ENCODE data around the gene GGA1.
"Not testable (repeated sequence)": the region's sequence is repeated elsewhere in the genome, so short reads cannot be mapped to it uniquely, and the experiment has no call there.

GGA1 gene

DNA sequence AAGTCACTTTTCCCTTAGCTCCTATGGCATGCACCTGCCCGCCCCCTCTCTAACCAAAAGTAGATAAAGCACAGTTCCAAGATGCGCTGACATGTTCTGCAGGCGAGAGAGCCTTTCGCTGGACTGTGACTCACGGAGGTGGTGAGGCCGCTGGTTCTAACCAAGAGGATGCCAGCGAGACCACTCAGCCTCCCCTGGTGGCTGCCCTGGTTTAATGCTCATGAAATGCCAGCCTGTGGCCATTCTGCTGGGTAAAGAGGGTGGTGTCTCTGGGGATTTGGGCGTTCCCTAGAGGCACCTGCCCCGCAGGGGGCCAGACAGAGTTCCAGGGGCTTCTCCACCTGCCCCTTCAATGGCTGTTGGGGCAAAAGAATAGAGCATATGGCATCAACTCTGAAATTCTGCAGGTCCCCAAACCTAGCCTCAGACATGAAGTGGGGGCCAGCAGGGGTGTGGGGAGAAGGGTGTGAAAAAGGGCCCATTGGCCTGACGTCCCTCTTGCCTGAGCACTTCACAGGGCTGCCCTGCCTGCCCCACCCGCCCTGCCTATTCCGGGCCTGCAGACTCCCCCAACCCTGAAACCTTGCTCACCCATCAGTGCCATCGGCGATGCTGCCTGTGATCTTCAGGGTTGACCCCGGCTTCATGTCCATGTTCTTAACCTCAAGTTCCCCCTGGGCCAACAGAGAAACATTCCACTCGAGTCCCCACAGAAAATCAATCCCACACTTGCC lies 37.2 kb upstream of the GGA1 start:
- DNase-seq, result no peak

DNA sequence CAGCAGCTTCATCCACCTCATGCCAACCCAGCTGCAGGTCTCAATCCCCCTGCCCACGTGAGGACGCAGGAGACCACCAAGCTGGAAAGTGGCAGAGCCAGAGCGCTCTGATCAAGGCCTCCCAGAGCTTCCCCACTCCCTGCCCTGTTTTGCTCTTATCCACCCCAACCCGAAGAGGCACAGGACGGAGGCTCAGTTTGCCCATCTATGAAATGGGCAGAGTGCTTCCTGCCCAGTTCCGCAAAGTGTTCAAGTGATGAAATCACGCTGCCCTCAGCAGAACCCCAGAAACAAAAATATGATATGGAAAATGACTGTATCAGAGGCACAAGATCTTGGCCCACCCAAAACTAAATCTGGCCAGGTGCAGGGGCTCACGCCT lies 36.7 kb upstream of the GGA1 start:
- DNase-seq, result no peak

DNA sequence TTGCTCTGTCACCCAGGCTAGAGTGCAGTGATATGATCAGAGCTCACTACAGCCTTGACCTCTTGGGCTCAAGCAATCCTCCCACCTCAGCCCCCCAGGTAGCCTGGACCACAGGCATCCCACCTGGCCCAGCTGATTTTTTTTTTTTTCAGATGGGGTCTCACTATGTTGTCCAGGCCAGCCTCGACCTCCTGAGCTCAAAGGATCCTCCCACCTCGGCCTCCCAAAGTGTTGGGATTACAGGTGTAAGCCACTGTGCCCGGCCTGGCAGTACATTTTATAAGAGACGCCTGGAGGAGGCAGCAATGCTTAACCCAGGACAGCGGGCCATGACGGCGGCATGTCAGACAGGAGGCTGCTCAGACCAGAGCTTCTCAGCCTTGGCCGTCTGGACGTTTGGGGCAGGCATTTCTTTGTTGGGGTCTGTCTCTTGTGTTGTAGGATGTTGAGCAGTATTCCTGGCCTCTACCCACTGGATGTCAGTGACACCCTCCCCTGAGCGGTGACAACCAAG lies 33.1 kb upstream of the GGA1 start:
- DNase-seq, result no peak

DNA sequence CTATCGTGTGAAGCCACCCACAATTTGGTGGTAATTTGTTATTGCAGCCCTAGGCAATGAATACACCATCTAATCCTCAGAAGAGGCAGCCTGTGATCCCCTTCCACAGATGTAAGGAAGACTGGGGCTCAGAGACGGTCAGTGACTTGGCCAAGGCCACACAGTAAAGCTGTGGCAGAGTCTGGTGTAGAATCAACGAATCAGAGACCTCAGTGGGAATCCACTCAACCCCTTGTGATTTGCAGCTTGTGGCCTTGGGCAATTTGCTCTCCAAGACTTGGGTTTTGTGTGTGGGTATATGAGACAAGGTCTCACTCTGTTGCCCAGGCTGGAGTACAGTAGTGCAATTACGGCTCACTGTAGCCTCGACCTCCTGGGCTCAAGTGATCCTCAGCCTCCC lies 30.6 kb upstream of the GGA1 start:
- DNase-seq, result no peak

DNA sequence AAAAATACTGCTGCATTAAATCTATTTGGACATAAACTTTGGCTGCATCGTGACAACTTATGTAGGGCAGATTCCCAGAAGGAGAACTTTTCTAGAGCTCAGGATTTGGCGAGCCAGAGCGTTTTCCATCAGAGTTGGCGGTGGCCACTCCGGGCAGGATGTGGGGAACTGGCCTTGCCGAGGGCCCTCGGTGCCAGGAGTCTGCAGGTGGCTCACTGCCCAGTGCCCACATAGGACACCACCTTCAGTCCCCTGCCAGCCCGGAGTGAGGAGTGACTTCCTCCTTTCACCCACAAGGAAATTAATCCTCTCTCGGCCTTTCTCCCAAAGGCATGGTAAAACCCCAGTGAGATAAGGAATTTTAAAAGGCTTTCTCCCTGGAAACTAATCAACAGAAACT lies 27.1 kb upstream of the GGA1 start:
- no peak for DNase-seq

DNA sequence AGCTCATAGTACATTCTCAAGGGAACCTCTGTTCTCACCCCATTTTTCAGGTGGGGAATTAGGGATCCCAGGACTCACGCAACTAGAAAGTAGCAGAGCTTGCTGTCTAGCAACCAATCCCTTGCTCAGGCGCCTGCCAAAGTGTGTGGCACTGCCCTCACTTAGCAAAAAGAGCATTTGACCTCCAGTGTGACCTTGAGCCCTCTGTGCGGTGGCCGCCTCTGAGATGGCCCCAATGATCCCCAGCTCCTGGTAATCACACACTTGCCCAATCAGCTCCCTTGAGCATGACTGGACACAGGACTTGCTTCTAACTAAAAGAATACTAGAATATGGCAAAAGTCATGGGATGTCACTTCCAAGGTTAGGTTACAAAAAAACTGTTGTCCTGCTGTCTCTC lies 26.1 kb upstream of the GGA1 start:
- DNase-seq, result no peak

DNA sequence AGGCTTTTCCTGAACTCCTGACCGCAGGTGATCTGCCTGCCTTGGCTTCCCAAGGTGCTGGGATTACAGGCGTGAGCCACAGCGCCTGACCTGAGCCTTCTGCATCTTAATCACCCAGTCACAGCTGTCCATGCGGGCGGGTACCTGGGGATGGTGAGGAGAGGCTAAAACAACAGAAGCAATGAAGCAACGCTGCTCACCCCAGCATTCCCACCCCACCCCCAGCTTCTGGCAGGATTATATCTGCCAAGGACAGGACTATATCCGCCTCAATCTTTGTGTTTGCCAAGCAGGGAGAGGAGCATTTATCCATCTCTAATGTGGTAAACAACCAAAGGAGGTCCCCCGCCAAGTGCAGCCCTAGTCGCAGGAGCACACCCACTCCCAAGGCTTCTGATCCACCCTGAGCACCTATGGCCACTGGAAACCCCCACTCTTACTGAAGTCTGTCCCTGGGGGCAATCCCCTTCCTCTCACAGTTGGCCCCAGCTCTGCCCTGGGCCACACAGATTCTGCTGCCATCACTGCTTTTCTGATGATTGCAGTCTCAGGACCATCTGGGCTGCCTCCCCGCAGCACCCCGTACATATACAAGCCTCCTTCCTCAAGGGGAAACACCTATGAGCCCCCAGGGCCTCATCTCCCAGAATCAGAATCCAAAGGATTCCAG lies 20.0 kb upstream of the GGA1 start:
- DNase-seq, result no peak

DNA sequence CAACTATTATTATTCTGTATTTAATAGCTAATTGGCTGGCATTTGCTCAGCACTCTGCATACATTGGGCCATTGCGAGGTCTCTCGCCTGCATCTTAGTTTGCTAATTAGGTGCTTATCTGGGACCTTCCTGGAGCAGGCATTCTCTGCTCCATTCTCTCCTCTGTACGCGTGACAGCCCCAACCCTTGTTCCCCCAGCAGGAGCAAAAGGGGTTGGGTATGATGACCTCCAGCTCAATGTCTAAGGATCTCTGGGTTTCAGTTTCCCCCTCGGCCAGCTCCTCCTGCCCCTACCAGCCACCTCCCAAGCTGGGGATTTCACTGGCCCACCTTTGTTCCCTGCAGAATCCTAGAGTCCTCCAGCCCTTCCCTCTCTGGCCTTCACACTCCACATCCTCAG lies 19.0 kb upstream of the GGA1 start:
- no peak for DNase-seq

DNA sequence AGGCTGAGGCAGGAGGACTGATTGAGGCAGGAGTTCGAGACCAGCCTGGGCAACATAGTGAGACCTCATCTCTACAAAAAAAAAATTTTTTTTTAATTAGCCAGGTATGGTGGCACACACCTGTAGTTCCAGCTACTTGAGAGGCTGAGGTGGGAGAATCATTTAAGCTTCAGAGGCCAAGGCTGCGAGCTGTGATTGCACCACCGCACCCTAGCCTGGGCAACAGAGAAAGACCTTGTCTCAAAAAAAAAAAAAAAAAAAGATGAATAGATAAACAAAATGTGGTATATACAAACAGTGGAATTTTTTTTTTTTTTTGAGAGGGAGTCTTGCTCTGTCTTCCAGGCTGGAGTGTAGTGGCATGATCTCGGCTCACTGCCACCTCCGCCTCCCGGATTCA lies 17.6 kb upstream of the GGA1 start:
- DNase-seq, result not testable (repeated sequence)

DNA sequence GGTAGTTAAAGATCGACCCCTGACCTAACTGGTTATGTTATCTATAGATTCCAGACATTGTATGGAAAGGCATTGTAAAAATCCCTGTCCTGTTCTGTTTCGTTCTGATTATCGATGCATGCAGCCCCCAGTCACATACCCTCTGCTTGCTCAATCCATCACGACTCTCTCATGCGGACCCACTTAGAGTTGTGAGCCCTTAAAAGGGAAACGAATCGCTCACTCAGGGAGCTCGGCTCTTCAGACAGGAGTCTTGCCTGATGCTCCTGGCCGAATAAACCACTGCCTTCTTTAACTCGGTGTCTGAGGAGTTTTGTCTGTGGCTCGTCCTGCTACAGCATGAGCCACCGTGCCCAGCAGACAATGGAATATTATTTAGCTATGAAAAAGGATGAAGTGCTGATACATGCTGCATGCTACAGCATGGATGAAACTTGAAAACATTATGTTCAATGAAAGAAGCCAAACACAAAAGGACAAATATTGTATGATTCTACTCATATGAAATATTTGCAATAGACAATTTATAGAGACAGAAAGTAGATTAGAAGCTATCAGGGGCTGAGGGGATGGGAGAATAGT lies 16.7 kb upstream of the GGA1 start:
- DNase-seq, result no peak

DNA sequence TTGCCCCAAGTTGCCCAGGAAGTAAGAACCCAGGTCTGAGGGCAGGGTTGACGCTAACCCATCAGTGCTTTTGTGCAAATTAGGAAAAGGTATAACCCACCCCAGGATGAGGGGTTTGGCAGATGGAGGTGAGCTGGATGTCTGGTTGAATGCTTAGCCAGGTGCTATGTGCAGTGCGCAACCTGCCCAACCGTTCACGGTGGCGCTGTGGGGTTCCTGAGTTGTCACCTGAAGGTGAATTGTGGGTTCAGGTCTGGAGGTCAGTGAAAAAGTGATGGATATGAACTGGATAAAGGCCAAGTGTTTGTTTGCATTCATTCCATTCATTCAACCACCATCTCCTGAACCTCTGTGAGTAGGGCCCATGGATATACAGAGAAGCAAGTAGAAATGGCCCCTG lies 14.4 kb upstream of the GGA1 start:
- DNase-seq, result no peak

DNA sequence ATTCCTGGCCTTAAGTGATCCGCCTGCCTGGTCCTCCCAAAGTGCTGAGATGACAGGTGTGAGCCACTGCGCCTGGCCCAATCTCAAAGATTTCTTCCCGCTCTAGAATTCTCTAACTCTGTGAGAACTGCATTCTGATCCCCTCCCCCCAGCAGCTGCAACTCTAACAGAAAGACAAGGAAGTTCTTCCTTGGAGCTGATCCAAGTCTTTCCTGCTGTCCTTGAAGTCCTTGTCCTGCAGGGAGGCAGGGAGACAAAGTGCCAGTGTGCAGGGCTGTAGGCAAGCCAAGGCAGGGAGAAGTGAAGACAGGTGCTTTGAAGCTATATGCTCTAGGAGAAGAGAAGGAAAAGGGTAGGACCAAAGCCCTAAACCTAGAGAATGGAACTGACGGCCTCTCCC lies 9.5 kb upstream of the GGA1 start:
- DNase-seq, result no peak

DNA sequence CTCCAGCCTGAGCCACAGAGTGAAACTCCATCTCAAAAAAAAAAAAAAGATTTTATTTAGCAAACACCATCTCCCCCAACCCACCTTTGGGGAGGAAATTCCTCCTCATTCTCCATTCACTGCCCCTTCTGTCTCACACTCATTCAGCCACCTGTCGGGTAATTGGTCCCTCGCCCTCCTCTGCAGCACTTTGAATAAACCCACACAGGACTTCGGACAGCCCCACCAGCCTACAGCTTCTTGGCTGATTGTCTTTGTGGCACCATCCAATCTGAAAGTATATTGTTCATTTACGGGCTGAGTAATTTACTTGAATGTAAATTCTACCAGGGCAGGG lies 7.5 kb upstream of the GGA1 start:
- no peak for DNase-seq

DNA sequence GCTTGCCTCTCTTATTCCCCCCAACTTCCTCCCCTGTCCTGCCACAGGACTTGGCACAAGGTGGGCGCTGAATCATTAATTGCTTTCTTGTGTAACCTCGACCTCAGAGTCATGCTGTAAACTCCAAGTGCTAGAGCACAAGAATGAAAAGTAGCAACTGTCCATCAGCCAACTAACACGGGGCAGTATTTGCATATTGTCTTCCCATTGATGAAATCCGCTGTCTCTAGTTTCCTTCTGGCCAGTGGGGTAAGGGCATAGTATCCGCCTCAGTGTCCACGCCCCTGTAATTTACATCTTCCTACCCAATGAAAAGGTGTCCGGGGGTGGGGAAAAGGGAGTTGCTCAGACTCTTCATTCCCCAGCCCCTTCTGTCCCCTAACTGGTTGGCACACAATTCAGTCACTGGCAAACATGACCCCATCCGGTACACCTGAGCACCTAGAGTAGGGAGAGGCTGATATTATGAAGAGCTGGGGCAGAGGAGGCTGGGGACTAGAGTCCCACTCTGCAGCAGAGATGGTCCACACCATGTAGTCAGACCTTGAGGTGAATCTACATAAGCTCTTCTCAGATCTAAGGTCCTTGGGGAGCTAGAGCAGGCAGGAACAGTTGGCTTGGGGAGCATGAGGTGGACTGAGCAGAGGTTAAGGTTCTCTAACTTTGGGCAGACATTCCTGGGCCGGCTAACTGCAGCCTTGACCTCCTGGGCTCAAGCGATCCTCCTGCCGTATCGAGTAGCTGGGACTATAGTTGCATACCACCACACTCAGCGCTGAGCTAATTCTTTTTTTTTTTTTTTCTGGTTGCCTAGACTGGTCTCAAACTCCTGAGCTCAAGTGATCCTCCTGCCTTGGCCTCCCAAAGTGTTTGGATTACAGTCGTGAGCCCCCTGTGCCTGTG lies 6.8 kb upstream of the GGA1 start:
- DNase-seq, result no peak

DNA sequence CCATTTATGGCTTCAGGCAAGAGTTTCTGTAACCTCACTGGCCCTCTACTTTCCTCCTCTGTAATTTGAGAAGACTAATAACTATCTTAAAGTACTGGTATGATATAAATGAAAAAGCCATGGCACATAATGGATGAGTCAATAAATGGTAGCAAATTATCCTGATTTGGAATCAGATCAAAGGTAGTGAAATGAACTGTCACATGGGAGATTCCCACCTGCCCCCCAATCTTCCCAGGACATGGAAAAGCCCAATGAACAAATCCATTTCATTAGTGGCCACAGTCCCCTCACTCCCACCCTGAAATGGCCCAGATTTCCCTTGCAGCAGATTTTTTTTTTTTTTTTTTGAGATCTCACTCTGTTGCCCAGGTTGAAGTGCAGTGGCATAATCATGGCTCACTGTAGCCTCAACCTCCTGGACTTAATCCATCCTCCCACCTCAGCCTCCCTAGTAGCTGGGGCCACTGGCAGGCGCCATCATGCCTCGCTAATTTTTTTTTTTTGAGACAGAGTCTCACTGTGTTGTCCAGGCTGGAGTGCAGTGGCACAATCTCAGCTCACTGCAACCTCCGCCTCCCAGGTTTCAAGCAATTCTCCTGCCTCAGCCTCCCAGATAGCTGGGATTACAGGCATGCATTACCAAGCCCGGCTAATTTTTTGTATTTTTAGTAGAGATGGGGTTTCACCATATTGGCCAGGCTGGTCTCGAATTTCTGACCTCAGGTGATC lies 5.9 kb upstream of the GGA1 start:
- not testable (repeated sequence) for DNase-seq

DNA sequence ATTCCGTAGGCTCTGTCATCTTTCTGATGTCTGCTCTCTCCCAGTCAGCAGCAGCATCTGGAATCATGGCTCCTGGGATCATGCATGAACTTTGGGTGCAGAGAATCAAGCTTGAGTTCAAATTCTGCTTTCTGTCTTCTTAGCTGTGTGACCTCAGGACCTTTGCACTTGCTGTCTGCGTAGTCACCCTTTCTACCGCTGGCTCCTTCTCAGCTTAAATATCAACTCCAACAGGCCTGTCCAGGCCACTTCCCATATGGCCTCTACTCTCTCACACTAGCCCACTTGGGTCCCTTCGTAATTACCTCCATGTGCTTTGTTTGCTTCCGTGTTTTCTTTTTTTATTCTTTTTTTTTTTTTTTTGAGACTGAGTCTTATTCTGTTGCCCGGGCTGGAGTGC lies 4.6 kb upstream of the GGA1 start:
- DNase-seq, result no peak

DNA sequence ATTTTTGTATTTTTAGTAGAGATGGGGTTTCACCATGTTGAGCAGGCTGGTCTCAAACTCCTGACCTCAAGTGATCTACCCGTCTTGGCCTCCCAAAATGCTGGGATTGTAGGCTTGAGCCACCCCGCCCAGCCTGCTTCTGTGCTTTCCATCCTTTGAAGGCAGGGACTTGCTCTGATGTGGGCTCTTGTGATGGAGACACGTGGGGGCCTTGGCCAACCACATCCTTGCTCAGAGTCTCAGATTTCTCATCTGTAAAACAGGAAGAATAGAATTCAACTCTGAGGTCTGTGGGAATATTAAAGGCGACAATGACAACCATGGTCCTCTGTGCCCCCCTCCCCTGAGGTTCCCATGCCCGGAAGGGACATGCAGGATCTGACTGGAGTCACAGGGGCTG lies 3.8 kb upstream of the GGA1 start:
- no peak for DNase-seq

DNA sequence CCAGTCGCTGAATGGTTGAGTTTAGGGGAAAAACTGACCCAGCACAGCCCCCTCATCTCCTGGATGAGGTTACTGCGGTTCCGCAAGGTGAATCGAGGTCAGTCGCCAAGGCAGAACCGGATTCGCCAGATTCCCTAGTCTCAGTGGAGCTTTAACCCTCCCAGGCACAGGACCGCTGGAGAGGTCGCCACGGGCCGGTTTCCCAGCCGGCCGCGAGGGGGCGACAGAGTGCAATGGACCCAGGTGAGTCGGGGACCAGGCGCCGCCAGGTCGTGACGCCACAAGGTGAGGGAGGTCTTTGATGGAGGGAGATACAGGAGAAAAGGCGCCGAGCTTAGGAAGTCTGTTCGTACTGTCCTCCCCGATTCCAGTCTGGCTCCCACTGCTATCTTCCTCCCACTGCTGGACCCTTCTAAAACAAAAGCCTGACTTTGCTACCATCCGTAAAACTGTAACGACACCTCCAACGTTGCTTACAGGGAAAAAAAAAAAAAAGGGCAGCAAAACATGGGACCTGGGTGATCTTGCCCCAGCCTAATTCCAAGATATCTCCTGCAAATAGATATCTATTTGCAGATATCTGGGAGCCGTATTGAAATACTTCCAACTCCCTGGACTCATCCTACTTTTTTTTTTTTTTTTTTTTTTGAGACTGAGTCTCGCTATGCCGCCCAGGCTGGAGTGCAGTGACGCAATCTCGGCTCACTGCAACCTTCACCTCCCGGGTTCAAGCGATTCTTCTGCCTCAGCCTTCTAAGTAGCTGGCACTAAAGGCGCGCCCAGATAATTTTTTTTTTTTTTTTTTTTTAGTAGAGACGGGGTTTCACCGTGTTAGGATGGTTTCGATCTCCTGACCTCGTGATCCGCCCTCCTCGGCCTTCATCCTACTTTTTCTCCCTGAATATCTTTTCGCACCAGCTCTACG lies 1.4 kb upstream of the GGA1 start:
- no peak for DNase-seq

DNA sequence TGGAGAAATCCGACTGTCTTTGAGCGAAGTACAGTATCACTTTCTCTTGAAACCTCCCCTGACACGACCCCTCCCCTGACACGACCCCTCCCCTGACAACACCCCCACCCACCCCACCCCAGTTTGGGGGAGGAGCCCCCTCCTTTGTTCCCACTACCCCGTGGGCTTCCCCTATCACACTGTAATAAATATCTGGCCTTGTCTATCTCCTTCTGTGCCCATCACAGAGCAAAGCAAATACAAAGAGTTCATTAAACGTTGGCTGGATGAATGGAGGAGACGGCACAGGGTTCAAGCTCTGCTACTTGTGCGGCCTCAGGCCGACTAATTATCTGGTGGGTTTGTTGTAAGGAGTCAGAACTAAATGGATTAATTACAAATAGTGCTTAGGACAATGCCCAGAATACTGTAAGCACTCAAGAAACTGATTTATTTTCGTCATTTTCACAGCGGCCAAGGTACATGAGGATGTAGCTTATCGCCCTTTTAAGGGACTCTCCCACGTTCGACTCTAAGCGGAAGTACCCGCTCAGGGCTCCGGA lies 628 bp upstream of the GGA1 start:
- DNase-seq, result no peak

DNA sequence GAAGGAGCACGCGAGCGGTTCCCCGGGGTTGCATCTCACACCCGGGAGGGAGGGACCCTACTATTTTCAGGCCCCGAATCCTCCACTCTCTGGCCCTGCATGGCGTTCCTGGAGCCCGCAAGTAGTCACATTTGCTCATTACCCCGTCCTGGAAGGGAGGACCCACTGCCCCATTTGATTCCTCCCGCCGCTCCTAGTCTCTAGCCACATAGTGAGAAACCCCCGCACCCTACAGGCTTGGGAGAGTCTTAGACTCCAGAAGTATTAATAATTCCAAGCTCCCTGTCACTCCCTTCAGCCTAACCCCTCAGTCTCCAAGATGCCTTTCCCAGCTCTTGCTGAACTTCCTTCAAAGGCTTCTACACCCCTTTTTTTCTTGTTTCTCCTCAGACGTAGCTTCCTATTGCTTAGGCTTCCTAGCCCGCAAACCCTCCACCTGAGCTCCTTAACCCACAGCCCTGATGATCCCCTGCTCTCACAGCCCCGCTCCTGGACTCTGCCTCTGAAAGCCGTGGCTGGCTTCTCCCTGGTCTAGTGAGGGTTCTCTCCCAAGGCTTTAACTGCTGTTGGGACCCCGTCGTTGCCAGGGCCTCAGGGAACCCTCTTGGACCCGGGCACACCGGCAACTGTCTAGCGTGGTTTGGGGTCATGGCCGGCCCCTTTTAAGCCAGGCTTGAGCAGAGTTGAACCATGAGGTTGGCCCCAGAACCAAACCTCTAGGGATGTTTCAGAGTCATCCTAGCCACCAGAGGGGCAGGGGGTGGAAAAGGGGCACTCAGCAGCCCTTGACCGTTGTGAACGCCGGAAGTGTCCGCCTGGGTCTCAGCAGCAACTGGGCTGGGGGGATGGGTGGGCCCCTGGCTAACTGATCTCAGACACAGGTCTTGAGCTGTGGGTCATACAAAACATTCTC lies 862 bp downstream of the GGA1 start:
- no peak for DNase-seq

Measured in GF-D8 (cell line).